ENCODE measurements around the gene ADGRD1.

The ADGRD1 gene

GRCh38 chr12:131046813-131047788 lies 93.4 kb downstream of the ADGRD1 start:
- DNase-seq, result no peak

DNA sequence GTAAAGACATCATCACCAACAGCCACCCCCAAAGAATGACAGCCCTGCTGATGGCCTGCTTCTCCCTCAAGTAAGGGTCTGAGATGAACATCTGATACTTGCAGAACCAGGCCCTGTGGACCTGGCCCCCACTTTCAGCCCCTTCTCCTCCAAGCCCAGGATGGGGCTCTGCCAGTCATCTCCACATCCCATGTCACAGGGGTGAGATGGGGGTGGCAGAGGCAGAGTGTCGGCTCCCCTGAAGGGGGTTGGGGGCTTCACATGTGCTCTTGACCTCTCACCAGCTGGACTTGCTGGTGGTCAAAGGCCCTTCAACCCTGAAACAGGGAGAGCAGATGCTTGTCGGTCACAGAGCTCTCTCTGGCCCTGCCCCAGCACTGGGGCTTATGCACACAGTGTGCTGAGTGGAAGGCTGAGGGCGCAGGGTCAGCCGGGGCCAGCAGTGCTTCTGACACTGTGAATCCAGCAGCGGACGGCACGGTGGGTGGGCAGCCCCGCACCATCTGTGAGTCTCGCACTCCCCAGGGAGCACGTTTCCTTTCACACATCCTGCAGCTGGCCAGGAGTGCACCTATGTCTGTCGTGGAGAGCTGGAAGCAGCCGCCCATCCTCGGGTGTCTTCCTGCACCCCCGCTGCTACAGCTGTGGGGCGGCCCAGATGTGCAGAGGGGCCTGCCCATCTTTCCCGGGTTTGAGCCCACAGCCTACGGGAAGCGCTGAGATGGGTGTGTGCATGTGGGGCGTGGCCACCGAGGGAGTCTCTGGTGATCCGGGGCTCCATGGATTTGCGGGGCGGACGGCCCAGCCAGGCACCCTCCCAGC lies 94.3 kb downstream of the ADGRD1 start:
- DNase-seq, result no peak

DNA sequence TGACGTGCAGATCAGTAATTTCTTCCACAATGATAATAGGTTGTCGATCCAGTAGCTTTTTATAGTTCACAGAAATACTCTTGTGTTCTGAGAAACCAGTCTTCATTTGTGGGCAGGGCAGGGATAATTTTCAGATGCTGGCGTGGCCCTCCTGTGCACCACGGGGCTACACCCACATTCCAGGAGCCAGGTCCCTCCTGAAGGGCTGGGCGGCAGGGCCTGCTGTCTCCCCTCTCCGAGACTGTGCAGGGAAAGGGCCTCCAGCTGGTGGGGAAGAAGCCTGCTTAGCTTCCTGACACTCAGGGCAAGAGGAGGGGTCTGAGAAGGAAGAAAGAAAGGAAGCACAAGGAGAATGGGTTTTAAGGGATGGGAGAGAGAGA lies 94.9 kb downstream of the ADGRD1 start:
- no peak for DNase-seq

DNA sequence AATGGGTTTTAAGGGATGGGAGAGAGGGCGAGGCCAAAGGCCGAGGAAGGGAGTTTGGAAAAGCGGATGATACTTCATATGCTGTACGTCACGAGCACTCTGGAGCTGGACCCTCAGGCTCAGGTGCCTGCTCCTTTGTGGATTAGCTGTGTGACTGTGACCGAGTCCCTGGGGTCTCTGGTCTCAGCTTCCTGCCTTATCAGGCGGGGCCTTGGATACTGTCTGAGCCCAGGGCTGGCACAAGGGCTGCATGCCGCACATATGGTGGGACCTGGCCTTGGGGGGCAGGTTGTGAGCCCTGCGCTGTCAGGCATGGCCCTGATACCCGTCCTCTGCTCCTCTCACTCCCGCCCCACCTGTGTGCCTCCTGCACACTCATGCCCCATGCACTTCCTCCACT lies 95.3 kb downstream of the ADGRD1 start:
- no peak for DNase-seq

GRCh38 chr12:131049549-131050339 lies 96.0 kb downstream of the ADGRD1 start:
- DNase-seq, result no peak

DNA sequence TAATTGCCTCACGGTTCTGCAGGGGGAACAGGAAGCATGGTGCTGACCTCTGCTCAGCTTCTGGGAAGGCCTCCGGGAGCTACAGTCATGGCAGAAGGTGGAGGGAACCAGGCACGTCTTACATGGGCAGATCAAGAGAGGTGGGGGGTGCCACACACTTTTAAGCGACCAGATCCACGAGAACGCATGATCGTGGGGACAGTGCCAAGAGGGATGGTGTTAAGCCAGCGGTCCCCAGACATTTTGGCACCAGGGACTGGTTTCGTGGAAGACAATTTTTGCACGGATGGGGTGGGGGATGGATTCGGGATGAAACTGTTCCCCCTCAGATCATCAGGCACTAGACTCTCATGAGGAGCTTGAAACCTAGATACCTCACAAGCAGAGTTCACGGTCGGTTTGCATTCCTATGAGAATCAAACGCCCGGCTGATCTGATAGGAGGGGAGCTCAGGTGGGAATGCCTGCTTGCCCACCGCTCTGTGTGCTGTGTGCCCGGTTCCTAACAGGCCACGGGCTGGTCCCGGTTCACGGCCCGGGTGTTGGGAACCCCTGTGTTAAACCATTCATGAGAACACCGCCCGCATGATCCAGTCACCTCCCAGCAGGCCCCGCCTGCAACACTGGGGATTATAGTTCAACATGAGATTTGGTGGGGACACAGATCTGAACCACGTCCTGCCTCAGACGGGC lies 96.9 kb downstream of the ADGRD1 start:
- DNase-seq, result no peak

DNA sequence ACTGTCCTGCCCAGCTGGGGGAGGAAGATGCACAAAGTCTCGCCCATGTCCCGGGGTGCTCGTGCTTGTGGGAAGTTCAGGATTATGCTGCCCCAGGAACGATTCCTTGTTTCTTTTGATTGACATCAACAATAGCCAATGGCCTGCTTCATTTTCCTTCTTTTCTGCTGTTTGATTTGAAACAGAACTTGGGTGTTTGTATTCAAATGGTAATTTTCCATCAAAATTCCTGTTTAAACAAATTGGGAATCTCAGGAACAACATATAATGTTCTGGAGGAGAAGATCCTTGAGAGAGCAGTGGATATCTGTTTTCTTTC lies 97.4 kb downstream of the ADGRD1 start:
- DNase-seq, result no peak

GRCh38 chr12:131052063-131052781 lies 98.5 kb downstream of the ADGRD1 start:
- no peak for DNase-seq

- no peak for DNase-seq
These were observed 99.2 kb downstream of the ADGRD1 start for GRCh38 chr12:131052929-131053328.

DNA sequence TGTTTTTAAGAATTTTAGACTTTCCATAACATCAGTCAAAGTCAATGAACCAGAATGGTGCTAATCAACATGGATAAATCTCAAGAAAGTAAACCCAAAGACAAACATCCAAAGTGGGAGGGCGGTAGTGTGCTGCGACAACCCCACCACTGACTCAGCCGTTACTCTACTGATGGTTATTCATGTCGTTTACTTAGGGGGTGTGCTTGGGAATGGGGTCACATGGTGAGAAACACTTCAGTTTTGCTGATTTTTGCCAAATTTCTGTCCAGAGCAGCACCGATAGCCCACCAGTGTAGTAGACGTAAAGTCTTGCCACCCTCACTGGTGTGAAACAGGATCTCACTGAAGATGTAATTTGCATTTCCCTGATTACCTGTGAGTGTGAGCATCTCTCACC lies 99.9 kb downstream of the ADGRD1 start:
- no peak for DNase-seq

- DNase-seq, result no peak
These were observed 100.8 kb downstream of the ADGRD1 start for GRCh38 chr12:131054345-131055092.

DNA sequence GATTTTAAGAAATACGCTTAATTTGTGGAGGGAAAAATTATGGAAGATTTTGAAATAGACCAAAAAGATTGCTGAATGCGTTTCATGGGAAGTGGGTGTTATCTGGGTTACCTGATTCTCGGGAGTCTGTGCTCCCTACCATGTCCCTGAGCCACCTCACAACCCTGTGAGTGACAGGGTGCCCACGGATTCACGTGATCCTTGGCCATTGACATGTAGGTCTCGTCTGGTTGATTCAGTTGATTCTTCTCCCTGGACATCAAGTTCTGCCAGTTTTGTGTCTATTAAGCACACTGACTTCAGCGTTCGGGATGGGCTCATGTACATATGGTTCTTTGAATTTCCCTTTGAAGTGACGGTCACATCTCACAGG lies 101.4 kb downstream of the ADGRD1 start:
- no peak for DNase-seq

DNA sequence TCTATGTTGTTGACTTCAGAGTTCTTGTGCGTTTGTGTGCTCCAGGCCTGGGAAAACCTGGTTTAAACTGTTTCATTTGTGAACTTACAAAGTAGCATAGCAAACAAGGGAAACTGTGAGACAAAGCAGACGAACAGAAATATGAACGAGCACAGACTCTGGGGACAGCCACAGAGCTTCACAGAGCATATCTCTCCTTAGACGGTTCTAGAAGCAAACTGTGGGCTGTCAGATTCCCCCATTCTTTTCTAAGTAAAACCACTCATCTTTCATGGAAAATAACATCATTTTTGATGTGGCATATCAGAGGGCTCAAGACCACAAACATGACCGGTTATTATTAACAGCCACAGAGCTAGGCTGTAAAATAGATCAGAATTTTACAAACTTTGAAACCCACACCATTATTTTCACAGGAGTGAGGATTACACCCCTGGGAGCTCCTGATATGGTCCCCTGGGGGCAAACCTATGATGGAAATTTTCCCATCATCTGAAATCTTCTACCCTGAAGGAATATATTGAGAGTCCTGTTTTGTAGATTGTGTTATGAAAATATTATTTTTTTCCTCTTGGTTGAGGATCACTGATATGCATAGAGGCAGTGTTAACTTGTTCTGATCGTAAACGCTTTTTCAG lies 102.0 kb downstream of the ADGRD1 start:
- DNase-seq, result no peak

DNA sequence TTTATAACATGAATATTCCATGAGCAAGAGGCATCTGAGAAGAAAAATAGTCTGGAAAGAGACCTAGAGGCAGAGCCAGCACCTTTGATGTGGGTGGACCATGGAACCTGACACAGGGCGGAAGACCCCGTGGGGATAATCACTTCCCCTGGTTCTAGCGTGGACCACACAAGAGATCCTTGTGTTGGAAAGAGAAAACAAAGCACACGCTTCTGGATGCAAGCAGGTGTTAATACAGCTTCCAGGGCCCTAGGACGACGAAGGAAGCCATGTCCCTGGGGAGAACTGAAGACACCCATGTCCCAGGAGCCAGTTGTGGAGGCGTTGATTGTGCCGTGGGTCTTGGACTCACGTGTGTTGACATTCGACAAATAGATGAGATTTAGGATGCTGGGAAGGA lies 102.9 kb downstream of the ADGRD1 start:
- DNase-seq, result no peak

GRCh38 chr12:131057211-131057721 lies 103.6 kb downstream of the ADGRD1 start:
- no peak for DNase-seq

GRCh38 chr12:131057722-131058515 lies 104.2 kb downstream of the ADGRD1 start:
- no peak for DNase-seq

DNA sequence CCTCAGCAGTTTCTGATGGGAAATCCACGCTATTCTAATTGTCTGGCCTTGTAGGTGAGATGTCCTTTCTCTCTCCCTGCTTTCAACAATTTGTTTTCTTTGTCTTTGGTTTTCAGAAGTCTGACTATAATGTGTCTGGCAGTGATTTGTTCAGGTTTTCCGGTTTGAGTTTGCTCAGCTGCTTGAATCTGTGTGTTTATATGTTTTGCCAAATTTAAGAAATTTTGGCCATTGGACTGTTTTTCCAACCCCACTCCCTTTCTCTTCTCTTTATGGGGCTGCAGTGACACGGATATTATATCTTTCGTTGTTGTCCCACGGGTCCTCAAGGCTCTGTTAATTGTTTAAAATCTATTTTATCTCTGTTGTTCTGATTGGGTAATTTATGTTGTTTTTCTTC lies 105.0 kb downstream of the ADGRD1 start:
- no peak for DNase-seq

DNA sequence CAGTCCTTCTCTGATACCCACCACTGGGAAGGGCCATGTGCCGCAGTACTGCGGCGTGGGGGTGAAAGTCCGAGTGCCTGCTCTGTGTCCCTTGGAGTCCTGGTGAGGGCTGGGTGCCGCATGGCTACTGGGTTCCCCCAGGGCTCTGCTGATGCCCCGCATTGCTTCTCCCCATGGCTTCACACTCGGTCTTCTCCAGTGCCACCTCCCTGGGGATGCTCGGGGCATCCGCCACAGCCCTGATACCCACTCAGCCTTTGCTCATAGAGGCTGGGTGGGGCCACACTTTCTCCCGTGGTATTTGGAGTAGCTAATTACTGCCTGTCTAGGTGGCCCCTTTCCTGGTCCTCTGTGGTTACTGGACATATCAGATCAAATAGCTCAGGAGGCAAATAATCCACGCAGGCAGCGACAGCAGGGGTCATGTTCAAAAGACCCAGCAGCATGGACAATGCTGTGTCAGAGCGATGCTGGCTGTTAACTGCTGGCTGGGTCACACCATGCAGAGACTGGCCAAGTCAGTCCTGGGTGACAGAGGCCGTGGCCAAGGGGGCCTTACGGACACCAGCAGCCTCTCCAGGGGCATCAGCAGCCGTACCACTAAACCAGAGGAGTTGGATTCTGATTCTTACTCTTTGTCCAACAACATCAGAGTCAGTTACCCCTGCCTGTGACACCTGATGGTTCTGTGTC lies 106.5 kb downstream of the ADGRD1 start:
- no peak for DNase-seq

All from hematopoietic multipotent progenitor cell treated with erythropoietin and hydrocortisone succinate and interleukin-3 and kit ligand, for 8 days (in vitro differentiated cells).